ENCODE measurements around the gene SPTBN1. TPM values are rescaled to one million over a fixed set of nuclear protein-coding genes. Genes with fewer than 3 reads are reported as not detected.

SPTBN1 gene
- total and polyA plus RNA-seq, 2 of the 13 experiments (the other 11 are each of a cell fraction or from before 2014, with no cell fraction given), result 123 to 299 TPM

DNA sequence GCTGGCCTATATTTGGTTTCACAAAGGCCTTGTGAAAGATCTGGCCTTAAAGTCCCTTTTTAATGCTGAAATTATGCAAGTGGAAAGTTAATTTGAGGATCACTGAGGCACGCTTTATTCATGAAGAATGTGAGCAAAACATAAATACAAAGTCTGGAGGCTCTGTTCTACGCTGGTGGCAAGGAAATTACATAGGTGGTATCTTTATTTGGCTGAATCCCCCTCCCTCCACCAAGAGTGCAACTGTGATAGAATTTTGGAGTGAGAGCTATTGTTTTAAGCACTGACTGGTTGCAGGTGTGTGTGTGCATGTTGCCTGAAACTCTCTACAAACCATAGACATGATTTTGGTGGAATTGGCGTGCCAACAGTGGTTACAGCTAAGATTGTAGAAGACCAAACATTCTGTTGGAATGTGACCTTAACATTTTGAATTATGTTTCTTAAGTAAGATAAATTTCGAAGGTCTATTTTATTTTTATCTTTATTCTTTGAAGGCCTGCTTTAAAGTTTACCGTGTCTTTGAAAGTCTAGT, 114.3 kb downstream of the SPTBN1 start:
- Histone ChIP-seq H3K27me3 (ENCODE audit: control insufficient read depth in 1 of 2, insufficient read depth in 2 of 2, low read length in 2 of 2) (no peaks in the 10 kb centered on the region), H3K79me2 (ENCODE audit: insufficient read depth, low read length) (peaks cover 100% of the 10 kb centered on the region), H2AFZ (ENCODE audit: low read length) (no peak overlapping the region), H3K4me1 (ENCODE audit: insufficient read depth, low read length) (peaks cover 98% of the 10 kb centered on the region), H3K36me3 (replicated peaks in 1 of 2; ENCODE audit: control insufficient read depth in 1 of 2, insufficient read depth in 2 of 2, low read length in 2 of 2) (peaks cover 4 to 25% of the 10 kb centered on the region in 2 experiments), H3K27ac (ENCODE audit: extremely low read length, insufficient read depth, low read length) (peak overlapping the region; percentile 76), H3K4me2 (ENCODE audit: low read depth, low read length) (peak overlapping the region; percentile 75), H3K9ac (ENCODE audit: insufficient read depth, low read depth, low read length) (peak overlapping the region; percentile 27; the same call in 1 of the 2 replicates), H3K4me3 (replicated peaks in 1 of 3; ENCODE audit: insufficient read depth in 1 of 3, low read depth in 2 of 3, low read length in 3 of 3) (peak overlapping the region in 1 of 3 experiments; percentile 20; a peak in 1 of 6 replicates), H3K9me3 (ENCODE audit: low read length) (no peaks in the 10 kb centered on the region), H4K20me1 (ENCODE audit: insufficient read depth, low read length) (peaks cover 99% of the 10 kb centered on the region)
- BruUV-seq (replicated peaks), result no TSS peak
- intact Hi-C loops (cut with micrococcal nuclease; ENCODE audit: unreplicated experiment) (loop anchor here (5.0 kb wide), 1 partner anchor 113 kb away; the partner anchor contains the start of gene SPTBN1), in situ Hi-C loops (cut with HindIII; ENCODE audit: extremely low pct_ligation_motif_present, low pct_unique_long_range_greater_than_20kb) (no loop called here)
- FAIRE-seq (no peak), ATAC-seq (no peak), DNase-seq (ENCODE audit: low spot score) (no peak)
- POLR2A ChIA-PET, result interaction anchor here (1.4 to 8.8 kb wide), 4 partner anchors 10 to 60 kb away, joined by 3 to 108 read pairs (median 5); no protein-coding TSS in a partner anchor
- TF ChIP-seq RNF2 (conservative IDR thresholded peaks at IDR 0.05; ENCODE audit: low read depth) (no peak), ZFX (CRISPR knock-in tag; IDR thresholded peaks at IDR 0.05; ENCODE audit: low read depth) (0 out of 2 replicates have a peak, but pooled peaks have one; percentile 3), PCBP1 (IDR thresholded peaks at IDR 0.05; ENCODE audit: borderline replicate concordance, low read depth, low read length) (no peak), EHMT2 (IDR thresholded peaks at IDR 0.05; ENCODE audit: borderline replicate concordance, low read depth, low read length) (no peak), ZMYM2 (CRISPR knock-in tag; IDR thresholded peaks at IDR 0.05) (peak; percentile 13; the same call in 1 of the 2 replicates), ZNF292 (CRISPR knock-in tag; IDR thresholded peaks at IDR 0.05; ENCODE audit: borderline replicate concordance, low read depth) (no peak), ZNF556 (CRISPR knock-in tag; IDR thresholded peaks at IDR 0.05; ENCODE audit: borderline replicate concordance) (0 out of 2 replicates have a peak, but pooled peaks have one; percentile 10), PHF20 (CRISPR knock-in tag; IDR thresholded peaks at IDR 0.05) (no peak), ZNF383 (CRISPR knock-in tag; IDR thresholded peaks at IDR 0.05; ENCODE audit: borderline replicate concordance) (no peak), ZNF337 (CRISPR knock-in tag; IDR thresholded peaks at IDR 0.05; ENCODE audit: borderline replicate concordance, low read depth) (0 out of 2 replicates have a peak, but pooled peaks have one; percentile 2), RFX5 (IDR thresholded peaks at IDR 0.05; ENCODE audit: low read depth, low read length) (no peak), KLF16 (CRISPR knock-in tag; IDR thresholded peaks at IDR 0.05) (no peak), TMF1 (CRISPR knock-in tag; IDR thresholded peaks at IDR 0.05; ENCODE audit: low read depth) (no peak), ZNF432 (CRISPR knock-in tag; IDR thresholded peaks at IDR 0.05; ENCODE audit: borderline replicate concordance) (no peak), ZNF34 (CRISPR knock-in tag; IDR thresholded peaks at IDR 0.05; ENCODE audit: borderline replicate concordance) (no peak), SSRP1 (CRISPR knock-in tag; IDR thresholded peaks at IDR 0.05) (0 out of 2 replicates have a peak, but pooled peaks have one; percentile 26), GATAD1 (CRISPR knock-in tag; IDR thresholded peaks at IDR 0.05) (no peak)
- TF ChIP-seq, protein P1, sequence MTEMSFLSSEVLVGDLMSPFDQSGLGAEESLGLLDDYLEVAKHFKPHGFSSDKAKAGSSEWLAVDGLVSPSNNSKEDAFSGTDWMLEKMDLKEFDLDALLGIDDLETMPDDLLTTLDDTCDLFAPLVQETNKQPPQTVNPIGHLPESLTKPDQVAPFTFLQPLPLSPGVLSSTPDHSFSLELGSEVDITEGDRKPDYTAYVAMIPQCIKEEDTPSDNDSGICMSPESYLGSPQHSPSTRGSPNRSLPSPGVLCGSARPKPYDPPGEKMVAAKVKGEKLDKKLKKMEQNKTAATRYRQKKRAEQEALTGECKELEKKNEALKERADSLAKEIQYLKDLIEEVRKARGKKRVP (CRISPR knock-in tag; IDR thresholded peaks at IDR 0.05), result peak in 1 of 2 experiments; percentile 13; a peak in 1 of 4 replicates
- TF ChIP-seq, protein P2, sequence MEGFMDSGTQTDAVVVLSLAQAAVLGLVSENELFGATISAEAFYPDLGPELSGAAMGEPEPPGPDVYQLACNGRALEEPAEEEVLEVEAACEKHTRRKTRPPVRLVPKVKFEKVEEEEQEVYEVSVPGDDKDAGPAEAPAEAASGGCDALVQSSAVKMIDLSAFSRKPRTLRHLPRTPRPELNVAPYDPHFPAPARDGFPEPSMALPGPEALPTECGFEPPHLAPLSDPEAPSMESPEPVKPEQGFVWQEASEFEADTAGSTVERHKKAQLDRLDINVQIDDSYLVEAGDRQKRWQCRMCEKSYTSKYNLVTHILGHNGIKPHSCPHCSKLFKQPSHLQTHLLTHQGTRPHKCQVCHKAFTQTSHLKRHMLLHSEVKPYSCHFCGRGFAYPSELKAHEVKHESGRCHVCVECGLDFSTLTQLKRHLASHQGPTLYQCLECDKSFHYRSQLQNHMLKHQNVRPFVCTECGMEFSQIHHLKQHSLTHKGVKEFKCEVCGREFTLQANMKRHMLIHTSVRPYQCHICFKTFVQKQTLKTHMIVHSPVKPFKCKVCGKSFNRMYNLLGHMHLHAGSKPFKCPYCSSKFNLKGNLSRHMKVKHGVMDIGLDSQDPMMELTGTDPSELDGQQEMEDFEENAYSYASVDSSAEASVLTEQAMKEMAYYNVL (CRISPR knock-in tag; IDR thresholded peaks at IDR 0.05; ENCODE audit: borderline replicate concordance), result 0 out of 2 replicates have a peak, but pooled peaks have one; percentile 11
- 70% methylated on average over 5 of the region's 5 CpGs for WGBS (ENCODE audit: low lambda C conversion rate)
- CTCF ChIA-PET (ENCODE audit: low intra/inter-chr PET ratio, low total read pairs), result no interaction called here
